NCI-H345 treated with DMSO at 0.1 percent for 48 hours (cell line): ENCODE results near the gene MAP1B.
A peak's percentile ranks its signal among the peaks of the same experiment; 100 is the strongest.

Experiments
- DNase-seq: peaks from one replicate; lab custom pipeline; 2025; ENCODE audit not compliant: unreplicated experiment; lab: John Stamatoyannopoulos, UW

The MAP1B gene

DNA sequence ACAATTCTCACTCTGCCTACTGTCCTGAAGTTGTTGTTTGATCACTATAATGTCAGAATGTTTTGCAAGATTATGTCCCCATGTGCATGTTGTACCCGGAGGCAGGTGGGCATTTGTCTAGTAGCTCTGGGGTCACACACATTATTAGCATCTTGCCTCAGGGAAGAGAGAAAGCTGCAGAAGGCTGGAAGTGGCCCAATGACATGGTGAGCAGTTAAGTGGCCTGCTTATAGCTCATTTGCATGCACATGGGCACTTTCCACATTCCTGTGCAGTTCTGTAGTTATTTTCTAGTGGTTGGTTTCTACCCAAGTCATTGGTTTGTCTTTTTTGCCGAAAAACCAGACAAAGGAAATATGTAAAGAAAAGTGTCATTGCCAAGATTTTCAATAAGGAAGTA, 80.9 kb downstream of the MAP1B start:
- no peak for DNase-seq

DNA sequence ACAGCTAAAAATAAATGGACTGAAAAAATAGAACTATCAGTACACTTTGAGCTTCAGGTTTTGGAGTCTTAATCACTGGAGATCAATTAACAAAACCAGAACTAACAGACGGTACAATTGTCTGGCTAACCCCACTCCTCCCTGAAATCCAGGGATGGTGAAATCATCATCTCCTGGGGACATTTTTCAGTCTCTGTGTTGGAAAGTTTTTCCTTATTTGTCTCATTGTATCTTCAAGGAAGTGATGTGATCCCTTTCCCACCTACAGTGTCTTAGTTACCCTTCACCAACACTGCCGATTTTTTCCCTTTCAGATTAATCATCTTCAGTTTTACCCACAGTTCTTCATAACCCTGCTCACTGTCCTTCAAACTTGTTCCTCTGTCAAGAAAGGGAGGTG, 81.9 kb downstream of the MAP1B start:
- DNase-seq = no peak

DNA sequence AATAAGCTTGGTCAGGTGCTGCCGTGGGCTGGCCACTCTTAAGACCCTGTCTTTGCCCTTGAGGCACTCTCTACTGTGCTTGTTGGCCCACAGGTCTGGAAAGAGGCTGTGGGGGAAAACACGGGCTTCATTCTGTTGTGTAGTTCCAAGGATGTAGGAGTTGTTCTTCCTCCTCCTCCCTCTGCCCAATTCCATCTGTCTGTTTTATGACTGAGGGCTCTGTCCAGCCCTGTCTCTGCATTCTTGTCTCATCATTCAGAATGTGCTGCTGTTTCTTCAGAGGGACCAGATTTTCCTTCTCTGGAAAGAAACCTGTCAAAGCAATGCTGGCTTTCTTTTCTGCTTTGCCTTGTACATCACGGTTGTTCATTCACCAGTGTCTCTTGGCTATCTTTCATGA, 84.1 kb downstream of the MAP1B start:
- no peak for DNase-seq

DNA sequence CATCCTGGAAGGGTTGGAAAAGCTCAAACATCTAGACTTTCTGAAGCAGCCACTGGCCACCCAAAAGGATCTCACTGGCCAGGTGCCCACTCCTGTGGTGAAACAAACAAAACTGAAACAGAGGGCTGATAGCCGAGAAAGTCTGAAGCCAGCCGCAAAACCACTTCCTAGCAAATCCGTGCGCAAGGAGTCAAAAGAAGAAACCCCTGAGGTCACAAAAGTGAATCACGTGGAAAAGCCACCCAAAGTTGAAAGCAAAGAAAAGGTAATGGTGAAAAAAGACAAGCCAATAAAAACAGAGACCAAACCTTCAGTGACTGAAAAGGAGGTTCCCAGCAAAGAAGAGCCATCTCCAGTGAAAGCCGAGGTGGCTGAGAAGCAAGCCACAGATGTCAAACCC, 87.6 kb downstream of the MAP1B start:
- DNase-seq = no peak

DNA sequence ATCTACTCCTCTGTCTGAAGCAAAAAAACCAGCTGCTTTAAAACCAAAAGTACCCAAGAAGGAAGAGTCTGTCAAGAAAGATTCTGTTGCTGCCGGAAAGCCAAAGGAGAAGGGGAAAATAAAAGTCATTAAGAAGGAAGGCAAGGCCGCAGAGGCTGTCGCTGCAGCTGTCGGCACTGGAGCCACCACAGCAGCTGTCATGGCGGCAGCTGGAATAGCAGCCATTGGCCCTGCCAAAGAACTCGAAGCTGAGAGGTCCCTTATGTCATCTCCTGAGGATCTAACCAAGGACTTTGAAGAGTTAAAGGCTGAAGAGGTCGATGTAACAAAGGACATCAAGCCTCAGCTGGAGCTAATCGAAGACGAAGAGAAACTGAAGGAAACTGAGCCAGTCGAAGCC, 88.3 kb downstream of the MAP1B start:
- no peak for DNase-seq

DNA sequence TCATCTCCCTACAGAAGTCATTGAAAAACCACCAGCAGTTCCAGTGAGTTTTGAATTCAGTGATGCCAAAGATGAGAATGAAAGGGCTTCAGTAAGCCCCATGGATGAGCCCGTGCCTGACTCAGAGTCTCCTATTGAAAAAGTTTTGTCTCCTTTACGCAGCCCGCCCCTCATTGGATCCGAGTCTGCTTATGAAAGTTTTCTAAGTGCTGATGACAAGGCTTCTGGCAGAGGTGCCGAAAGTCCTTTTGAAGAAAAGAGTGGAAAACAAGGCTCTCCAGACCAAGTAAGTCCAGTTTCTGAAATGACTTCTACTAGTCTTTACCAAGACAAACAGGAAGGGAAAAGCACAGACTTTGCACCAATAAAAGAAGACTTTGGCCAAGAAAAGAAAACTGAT, 90.1 kb downstream of the MAP1B start:
- DNase-seq = no peak

DNA sequence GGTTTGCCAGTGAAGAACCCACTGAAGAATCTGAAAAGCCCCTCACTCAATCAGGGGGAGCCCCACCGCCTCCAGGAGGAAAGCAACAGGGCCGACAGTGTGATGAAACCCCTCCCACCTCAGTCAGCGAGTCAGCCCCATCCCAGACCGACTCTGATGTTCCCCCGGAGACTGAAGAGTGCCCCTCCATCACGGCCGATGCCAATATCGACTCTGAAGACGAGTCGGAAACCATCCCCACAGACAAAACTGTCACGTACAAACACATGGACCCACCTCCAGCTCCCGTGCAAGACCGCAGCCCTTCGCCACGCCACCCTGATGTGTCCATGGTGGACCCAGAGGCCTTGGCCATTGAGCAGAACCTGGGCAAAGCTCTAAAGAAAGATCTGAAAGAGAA, 92.4 kb downstream of the MAP1B start:
- no peak for DNase-seq

DNA sequence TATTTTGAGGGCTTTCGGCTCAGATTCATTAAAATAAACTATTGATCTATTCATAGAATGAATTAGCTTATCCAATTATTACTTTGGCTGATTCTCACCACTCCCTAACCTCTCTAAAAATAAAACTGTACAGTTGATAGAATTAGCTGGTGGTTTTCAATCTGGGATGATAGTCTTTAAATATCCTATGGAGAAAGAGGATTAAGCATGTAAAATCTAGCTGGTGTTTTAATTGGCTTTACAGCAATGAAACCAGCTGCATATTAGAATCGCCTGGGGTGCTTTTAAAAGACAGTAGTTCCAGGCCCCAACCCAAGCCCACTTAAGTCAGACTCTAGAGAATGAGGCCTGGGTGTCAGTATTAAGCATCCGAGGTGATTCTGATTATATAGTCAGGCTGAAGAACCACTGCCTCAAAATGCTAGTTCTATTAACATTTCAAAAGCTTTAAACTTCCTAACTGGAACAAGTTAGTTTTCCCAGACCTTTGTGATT, 95.1 kb downstream of the MAP1B start:
- no peak for DNase-seq

DNA sequence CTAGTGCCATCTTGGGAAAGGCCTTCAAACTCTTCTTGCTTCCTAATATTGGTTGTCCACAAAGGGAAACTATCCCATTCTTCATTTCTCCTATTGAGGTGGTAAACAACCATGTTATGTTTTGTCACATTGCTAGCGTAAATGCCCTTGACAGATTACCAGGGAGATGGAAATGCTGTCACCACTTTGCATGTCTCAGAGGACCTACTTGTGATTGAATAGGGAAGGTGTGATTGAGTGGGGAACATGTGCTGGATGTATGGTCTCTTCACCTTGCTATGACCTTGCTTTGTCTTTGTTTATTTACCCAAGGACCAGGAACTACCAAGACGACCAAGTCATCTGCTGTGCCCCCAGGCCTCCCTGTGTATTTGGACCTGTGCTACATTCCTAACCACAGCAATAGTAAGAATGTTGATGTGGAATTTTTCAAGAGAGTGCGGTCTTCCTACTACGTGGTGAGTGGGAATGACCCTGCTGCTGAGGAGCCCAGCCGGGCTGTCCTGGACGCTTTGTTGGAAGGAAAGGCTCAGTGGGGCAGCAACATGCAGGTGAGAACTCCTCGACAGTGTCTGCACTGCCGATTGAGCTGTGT, 96.1 kb downstream of the MAP1B start:
- DNase-seq = no peak

DNA sequence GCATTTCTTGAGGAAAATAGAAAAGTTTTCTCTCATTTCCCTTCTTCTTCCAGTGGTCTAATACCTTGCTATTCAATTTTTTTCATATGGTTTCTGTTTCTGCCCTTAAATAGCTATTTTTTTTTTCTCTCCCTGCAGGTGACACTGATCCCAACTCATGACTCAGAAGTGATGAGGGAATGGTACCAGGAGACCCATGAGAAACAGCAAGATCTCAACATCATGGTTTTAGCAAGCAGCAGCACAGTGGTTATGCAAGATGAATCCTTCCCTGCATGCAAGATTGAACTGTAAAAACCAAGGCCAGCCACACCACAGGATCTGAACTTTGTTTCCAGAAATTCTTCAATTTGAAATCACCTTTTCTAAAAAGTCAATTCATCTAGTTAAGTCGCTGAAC, 97.7 kb downstream of the MAP1B start:
- DNase-seq = no peak

DNA sequence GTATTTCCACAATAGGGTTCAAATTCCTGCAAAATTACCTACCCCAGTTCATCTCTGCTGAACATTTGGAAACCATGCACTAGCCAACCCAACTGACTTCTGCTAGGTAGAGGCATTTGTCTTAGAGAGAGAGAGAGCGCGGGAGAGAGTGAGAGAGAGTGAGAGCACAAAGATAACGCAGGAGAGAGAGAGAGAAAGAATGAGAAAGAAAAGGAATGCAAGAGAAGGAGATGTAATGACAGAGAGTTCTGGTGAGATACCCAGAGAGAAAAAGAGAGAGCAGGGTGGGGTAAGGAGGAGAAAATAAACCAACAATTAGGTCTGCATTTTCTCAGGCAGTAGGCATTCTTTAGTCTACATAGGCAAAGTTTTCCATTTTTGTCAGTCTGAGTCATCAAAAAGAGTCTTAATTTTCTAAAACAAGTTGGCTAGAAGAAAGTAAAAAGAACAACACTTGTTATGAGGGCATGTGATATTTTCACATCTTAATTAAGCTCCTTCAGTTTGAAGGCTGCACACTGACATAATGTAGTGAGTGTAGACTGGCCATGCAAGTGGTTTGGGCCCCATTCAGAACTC, 98.2 kb downstream of the MAP1B start:
- no peak for DNase-seq

DNA sequence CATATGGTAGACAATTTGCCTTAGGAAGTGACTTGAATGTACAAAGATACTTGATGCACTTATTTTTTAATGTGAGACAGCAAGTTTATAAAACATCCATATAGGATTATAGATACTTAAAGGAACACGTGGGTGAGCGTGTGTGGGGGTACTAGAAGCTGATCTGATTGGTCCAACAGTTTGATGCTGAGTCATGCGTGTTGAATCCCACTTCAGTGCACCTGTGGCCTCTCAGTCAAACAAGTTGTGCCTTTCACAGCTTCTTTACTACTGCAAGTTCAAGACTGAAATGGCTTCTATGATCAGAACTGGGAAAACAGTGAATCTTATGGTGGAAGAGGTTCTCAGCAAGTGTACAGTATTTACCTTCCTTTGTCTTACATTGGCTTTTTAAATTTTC, 98.9 kb downstream of the MAP1B start:
- DNase-seq = no peak

DNA sequence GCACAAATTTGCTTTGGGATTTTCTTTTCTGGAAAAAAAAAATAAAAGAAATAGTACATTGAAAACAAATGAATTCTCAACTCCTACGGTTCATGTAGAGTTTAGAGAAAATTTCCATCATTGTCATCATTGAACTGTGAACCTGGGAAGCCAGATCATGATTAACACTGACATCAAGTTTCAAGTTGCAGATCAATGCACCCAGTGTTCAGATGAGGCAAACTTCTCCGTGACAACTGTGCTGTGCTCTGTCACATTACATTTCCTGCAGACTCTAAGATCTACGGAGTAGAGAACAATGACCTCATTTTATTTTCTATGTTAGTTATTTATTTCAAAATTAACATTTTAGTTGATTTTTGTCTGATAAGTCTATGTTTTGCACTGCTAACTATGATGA, 99.7 kb downstream of the MAP1B start:
- no peak for DNase-seq

DNA sequence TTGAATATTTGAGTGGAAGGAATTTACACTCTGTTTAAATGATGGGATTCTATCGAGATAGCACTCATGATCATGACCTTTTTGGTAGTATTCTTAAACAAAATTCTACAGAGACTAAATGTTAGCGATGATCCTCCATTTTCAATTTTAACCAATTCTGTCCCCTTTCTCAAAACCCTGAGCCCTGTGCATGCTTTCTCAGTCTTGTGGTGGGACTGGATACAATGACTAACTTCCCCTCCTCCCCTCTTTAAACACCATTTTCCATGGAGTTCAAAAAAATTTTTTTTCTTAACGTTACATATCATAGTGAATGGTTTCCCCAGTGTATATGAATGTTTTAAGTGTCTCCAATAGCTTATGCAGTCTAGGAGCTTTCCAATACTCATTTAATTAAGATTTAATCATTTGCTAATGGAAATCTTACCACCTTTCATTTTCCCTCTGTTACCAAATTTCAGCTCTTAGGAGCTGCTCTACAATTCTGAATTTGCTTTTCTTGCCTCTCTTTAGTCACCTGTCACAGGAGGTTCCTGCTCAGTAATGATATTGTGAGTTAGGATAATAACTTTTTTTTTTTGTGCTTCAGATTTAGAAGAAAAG, 101.2 kb downstream of the MAP1B start:
- no peak for DNase-seq

DNA sequence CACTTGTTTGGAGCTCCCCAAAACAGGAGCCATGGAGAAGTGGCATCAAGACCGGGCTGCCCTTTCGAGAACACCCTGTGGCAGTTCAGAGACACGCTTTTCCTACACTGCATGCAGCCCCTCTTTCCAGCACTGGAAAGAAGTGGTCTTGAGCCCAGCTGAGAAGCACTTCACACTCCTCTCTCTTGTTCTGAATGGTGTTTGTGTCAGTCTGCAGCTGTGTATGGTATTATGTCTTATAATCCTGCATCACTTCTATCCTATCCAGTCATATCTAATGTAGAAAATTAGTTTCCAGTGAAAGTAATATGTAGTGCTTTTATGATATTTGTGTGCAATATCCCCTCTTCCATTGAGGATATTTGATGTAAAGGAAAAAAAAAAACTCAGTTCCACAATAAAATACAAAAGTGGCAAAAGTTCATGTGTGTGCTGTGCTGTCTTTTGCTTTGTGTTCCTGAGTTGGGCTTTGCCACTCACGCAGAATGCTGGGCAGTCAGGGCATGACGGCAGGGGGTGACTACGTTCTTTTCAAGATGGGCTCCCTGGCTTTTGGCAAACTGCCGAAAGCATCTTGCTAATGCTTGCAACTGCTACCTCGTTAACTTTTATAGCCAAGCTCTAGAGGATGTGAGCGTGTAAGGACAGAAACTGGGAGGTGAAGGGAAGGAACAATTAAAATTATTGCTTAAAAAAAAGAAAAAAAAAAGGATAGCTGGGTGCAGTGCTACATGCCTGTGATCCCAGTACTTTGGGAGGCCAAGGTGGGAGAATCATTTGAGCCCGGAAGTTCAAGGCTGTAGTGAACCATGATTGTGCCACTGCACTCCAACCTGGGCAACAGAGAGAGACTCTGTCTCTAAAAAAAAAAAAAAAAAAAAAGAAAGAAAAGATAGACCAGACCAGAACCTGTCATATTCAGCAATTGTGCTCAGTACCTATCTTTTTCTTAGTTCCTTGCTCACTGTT, 102.2 kb downstream of the MAP1B start:
- peak; percentile 82 for DNase-seq

DNA sequence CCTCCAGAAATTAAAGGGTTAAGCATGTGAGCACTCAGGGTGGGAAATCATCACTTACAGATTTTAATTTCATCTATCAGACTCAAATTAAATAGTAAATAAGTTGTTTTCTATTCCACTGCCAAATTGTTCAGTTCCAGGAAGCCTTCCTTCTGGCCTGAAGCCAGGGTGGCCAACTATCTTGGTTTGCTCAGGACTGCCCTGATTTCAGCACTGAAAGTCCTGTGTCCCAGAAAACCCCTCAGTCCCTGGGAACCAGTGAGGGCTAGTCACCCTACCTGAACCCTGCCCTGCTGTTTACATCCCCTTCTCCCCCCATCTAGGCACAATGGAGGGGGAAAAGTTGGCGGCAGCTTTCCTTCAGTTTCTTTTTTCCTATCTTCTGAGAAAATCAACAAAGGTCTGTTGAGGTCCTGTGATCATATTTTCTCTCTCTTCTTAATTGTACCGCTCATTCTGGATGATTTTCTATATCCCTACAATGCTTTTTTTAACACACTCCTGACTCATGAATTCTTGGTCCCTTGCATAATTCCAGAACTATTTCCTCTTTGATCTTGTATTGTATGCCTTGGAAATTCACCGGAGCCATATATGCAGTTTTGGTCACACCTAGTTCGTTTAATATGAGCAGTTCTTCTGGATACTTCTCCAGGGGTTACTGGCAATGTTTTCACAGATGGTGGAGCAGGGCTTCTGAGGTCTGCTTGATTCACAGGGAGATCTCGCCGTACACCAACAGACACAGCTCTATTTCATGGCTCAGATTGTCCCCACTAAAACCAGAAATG, 103.8 kb downstream of the MAP1B start:
- no peak for DNase-seq

DNA sequence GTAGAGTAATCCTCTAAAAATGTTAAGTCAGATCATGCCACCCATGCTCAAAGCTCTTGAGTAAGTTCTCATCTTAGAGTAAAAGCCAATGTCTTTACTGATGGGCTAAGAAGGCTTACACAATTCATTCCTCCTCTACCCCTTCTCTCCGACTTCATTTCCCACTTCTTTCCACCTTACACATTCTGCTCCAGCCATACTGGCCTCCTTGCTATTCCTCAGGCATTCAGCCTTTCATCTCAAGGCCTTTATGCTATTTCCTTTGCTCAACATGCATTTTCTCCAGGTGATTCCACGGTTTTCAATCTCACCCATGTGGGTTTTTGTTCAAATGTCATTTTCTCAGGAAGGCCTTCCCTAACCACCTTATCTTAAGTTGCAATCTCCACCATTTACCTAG, 104.9 kb downstream of the MAP1B start:
- DNase-seq = no peak

DNA sequence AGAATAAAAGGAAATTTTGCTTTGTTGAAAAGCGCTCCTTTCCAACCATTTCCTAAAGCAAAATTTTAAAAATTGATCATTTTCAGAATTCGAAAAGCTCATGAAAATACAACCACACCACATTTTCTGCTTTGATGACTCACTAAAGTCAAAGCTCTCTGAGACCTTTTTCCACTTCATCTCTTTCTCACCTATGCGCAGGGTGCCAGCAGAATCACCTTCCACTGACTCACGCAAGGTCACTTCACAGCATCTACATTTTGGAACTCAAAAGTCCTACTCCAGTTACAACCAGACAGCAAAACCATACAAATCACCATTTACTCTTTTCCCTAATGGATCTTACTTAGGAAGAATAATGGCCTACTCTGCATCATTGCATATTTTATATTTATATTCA, 106.2 kb downstream of the MAP1B start:
- DNase-seq = no peak

DNA sequence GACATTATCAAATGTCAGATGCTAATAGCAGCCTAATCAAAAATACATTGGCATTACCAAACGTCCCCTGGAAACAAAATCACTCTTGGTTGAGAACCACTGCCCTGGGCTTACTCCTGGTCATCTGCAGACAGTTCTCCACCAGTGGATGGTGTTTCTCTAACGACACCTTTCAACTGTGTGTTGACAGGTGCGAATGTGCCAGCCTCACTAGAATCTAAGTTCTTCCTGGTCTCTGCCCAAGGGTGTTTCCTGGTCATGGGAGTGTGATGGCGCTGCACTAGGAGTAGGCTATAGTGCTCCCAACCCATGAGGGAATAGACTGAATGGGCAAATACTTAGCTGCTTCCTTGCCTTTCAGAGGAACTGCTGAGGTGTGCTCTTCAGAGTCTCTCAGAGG, 106.9 kb downstream of the MAP1B start:
- no peak for DNase-seq

DNA sequence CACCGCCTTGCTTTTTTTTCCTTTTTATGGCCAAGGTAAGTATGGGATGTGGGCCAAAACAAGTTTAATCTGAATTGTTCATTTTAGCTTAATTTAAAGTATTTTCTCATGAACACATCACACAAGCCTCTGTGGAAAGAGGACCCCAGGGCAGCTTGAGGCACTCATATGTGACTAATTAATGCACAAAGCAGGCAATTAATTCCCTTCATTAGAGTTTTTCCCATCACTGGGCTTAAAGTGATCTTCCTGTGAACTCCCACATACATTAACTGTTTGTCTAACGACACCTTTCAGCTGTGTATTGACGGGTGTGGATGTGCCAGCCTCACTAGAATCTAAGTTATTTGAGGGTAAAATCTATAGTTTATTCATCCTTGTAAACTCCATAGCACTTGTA, 109.5 kb downstream of the MAP1B start:
- DNase-seq = no peak

DNA sequence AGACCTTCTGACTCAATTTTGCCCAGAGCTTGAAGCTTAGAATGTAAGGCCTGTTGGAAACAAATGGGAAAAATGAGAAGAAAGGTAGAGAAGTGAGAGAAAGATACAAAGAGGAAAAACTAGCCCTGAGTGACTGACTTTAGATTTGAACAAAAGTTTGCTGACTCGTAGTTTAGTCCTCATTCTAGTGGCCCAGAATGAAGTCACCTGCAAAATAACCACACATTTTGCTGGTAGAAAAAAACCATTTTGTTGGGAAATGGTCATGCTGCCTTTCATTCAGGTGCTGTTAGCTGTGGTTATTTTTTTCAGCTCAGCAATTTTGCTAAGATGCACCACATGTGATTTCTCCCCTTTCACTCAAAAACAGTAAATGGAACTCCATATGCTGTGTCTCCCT, 113.8 kb downstream of the MAP1B start:
- no peak for DNase-seq
